Aorta (tissue), 5 donors: ENCODE results near the gene IGHMBP2. TPM values are rescaled to one million over a fixed set of nuclear protein-coding genes. Genes with fewer than 3 reads are reported as not detected.

Experiments used
- ATAC-seq: fragments of 200-7000 bp; cut with Tn5 transposase; one replicate; pipeline ENCODE4 v1.9.1; 2022; ENCODE audit warnings: moderate library complexity; ENCODE audit not compliant: low FRiP score
- DNase-seq, 2 donors: peaks; one replicate each; pipeline ENCODE4 v3.0.0-alpha.2; 2020
- H3K27ac ChIP-seq, 2 donors: one replicate each; pipeline ENCODE4 v1.5.1; 2013; ENCODE audit warnings: low read length in 2 of 2, mild to moderate bottlenecking in 2 of 2, moderate library complexity in 2 of 2, control low read depth in 1 of 2, inconsistent platforms in 1 of 2, low read depth in 1 of 2
- H3K27me3 ChIP-seq, 2 donors: one replicate each; pipeline ENCODE4 v1.6.1; 2013; ENCODE audit warnings: control low read depth in 1 of 2, low read length in 1 of 2, mild to moderate bottlenecking in 1 of 2, moderate library complexity in 1 of 2; ENCODE audit not compliant: insufficient read depth in 2 of 2, control insufficient read depth in 1 of 2
- H3K36me3 ChIP-seq, 2 donors: one replicate each; pipeline ENCODE4 v1.6.1; 2013; ENCODE audit warnings: control low read depth in 1 of 2, low read length in 1 of 2, mild to moderate bottlenecking in 1 of 2; ENCODE audit not compliant: insufficient read depth in 2 of 2, control insufficient read depth in 1 of 2
- H3K4me1 ChIP-seq, 2 donors: one replicate each; pipeline ENCODE4 v1.6.1; 2013; ENCODE audit warnings: low read length in 2 of 2, control low read depth in 1 of 2, mild to moderate bottlenecking in 1 of 2, moderate library complexity in 1 of 2; ENCODE audit not compliant: insufficient read depth in 2 of 2, control insufficient read depth in 1 of 2
- H3K4me3 ChIP-seq, 2 donors: one replicate each; pipeline ENCODE4 v1.5.1; 2013; ENCODE audit warnings: low read length in 2 of 2, control low read depth in 1 of 2, mild to moderate bottlenecking in 1 of 2
- H3K9me3 ChIP-seq: one replicate; pipeline ENCODE4 v1.6.1; 2013; ENCODE audit warnings: mild to moderate bottlenecking, low read length; ENCODE audit not compliant: control insufficient read depth
- WGBS, 2 donors: extraction: QIAGEN DNeasy Blood & Tissue Kit; methylation state at CpG; one replicate each; pipeline ENCODE4 v1.1.7; 2013; 5-methylcytosine and 5-hydroxymethylcytosine counted together
- intact Hi-C, 2 donors: fragments of 100-400 bp; cut with DNase I; formaldehyde crosslinking; loops; one replicate each; pipeline versions ENCODE4 v1.14.2 to v1.15.0; 2022
- polyA plus RNA-seq, 2 donors: library from polyadenylated mRNA; stranded (reverse); fragments of 200-250 nt; gene quantifications; one replicate each; pipeline ENCODE4 v1.2.3, GENCODE V29; 2013
- total RNA-seq, 2 donors: library from RNA; stranded (reverse); fragmentation: NEBNext Ultra II Directional; extraction: Animal tissue kit (Norgen Biotek cat#: 25700); gene quantifications; one replicate each; pipeline ENCODE4 v1.2.1, GENCODE V29; 2021
- donor health status: healthy with polysubstance abuse.
- donor health status: Bipolar disorder and iron deficiency.
- donor health status: DM: no; HTN: no; CAD: no.
- donor health status: DM: no; HTN: no; CAD: no.
- donor health status: DM: yes; HTN: yes; CAD: no.

The IGHMBP2 gene
- total and polyA plus RNA-seq, 4 donors, result 5.6 to 64.7 (median 29.1) TPM

GRCh38 chr11:68982134-68982533 lies 78.4 kb downstream of the IGHMBP2 start:
- H3K27me3 ChIP-seq, result no peaks in the 10 kb centered on the region
- H3K4me3 ChIP-seq, result no peak overlapping the region
- intact Hi-C loops, result no loop called here
- no peak for ATAC-seq
- DNase-seq, result no peak
- H3K4me1 ChIP-seq, result no peaks in the 10 kb centered on the region
- H3K27ac ChIP-seq, result no peak overlapping the region
- H3K9me3 ChIP-seq, result no peaks in the 10 kb centered on the region
- 91 to 95% methylated on average over 2 of the region's 2 CpGs for WGBS, 2 donors
- no peaks in the 10 kb centered on the region for H3K36me3 ChIP-seq

- Histone ChIP-seq H3K36me3 (no peaks in the 10 kb centered on the region), H3K27me3 (no peaks in the 10 kb centered on the region), H3K9me3 (no peaks in the 10 kb centered on the region), H3K27ac (no peak overlapping the region), H3K4me1 (no peaks in the 10 kb centered on the region), H3K4me3 (no peak overlapping the region)
- 77 to 82% methylated on average over 6 of the region's 6 CpGs for WGBS, 2 donors
- ATAC-seq (no peak), DNase-seq (peak in 1 of 2 donors; percentile 2)
- intact Hi-C loops, result no loop called here
Observed at GRCh38 chr11:68983801-68984200, 80.1 kb downstream of the IGHMBP2 start.

DNA sequence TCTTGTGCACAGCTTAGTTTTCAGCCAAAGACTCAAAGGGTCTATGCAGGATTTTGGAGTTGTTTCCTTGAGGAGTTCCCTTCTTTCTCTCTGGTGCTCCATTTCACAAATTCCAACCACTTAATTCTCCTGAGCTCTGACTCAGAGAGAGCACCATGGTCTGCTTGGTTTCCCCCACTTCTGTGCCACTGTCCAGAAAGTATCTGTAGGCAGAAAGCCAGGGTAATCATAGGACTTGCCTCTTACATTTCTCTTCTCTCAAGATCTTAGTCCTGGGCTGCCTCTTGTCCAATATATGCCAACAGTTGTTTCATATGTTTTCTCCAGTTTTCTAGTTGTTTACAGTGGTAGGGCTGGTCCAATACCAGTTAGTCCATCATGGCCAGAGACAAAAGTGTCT lies 83.5 kb downstream of the IGHMBP2 start:
- no peaks in the 10 kb centered on the region for H3K4me1 ChIP-seq
- H3K9me3 ChIP-seq, result no peaks in the 10 kb centered on the region
- H3K36me3 ChIP-seq, result no peaks in the 10 kb centered on the region
- H3K4me3 ChIP-seq, result no peak overlapping the region
- ATAC-seq (no peak), DNase-seq (peak in 1 of 2 donors; percentile 2)
- no peak overlapping the region for H3K27ac ChIP-seq
- H3K27me3 ChIP-seq, result no peaks in the 10 kb centered on the region
- intact Hi-C loops, result no loop called here

GRCh38 chr11:68988491-68988890 lies 84.8 kb downstream of the IGHMBP2 start:
- Histone ChIP-seq H3K9me3 (no peaks in the 10 kb centered on the region), H3K4me3 (no peak overlapping the region), H3K27ac (no peak overlapping the region), H3K4me1 (no peaks in the 10 kb centered on the region), H3K36me3 (no peaks in the 10 kb centered on the region), H3K27me3 (no peaks in the 10 kb centered on the region)
- intact Hi-C loops, result no loop called here
- DNase-seq (no peak), ATAC-seq (no peak)

Other genes with a start within 250 kb of the IGHMBP2 start
- gene GAL, start 219.3 kb upstream of the IGHMBP2 start, total RNA-seq, result not detected
- under 1 TPM in 1 of 2 donors, not detected in 1; 0.50 TPM for gene GAL, start 219.3 kb upstream of the IGHMBP2 start, polyA plus RNA-seq
- gene TESMIN, start 152.4 kb upstream of the IGHMBP2 start, total RNA-seq, result 1 to 10 TPM in 1 of 2 donors, under 1 TPM in 1; 0.42 to 1.5 TPM
- under 1 TPM in 1 of 2 donors, not detected in 1; 0.10 TPM for gene TESMIN, start 152.4 kb upstream of the IGHMBP2 start, polyA plus RNA-seq
- gene CPT1A, start 62.0 kb upstream of the IGHMBP2 start, total RNA-seq, result 10 to 100 TPM; 62.0 to 81.4 TPM
- gene CPT1A, start 62.0 kb upstream of the IGHMBP2 start, polyA plus RNA-seq, result 10 to 100 TPM; 10.9 to 56.9 TPM
- 10 to 100 TPM; 31.7 to 37.0 TPM for gene MRPL21, start 59 bp upstream of the IGHMBP2 start, total RNA-seq
- 10 to 100 TPM; 51.7 to 69.7 TPM for gene MRPL21, start 59 bp upstream of the IGHMBP2 start, polyA plus RNA-seq
- gene MRGPRD, start 77.1 kb downstream of the IGHMBP2 start, total RNA-seq, result under 1 TPM in 1 of 2 donors, not detected in 1; 0.49 TPM
- not detected for gene MRGPRD, start 77.1 kb downstream of the IGHMBP2 start, polyA plus RNA-seq
- 100 to 1,000 TPM in 1 of 2 donors, 10 to 100 TPM in 1; 75.7 to 108 TPM for gene MRGPRF, start 109.4 kb downstream of the IGHMBP2 start, total RNA-seq
- gene MRGPRF, start 109.4 kb downstream of the IGHMBP2 start, polyA plus RNA-seq, result 100 to 1,000 TPM in 1 of 2 donors, 10 to 100 TPM in 1; 26.4 to 130 TPM
- 10 to 100 TPM; 25.8 to 27.9 TPM for gene TPCN2, start 145.0 kb downstream of the IGHMBP2 start, total RNA-seq
- 10 to 100 TPM in 1 of 2 donors, 1 to 10 TPM in 1; 1.5 to 20.8 TPM for gene TPCN2, start 145.0 kb downstream of the IGHMBP2 start, polyA plus RNA-seq